Glomerular endothelial cell (primary cell): ENCODE results near the gene BTBD9. TPM values are rescaled to one million over a fixed set of nuclear protein-coding genes. Genes with fewer than 3 reads are reported as not detected.
A peak's percentile ranks its signal among the peaks of the same experiment; 100 is the strongest.

ENCODE experiments used
- DNase-seq: peaks from one replicate; pipeline ENCODE4 v3.0.0-alpha.2; 2011; ENCODE audit warnings: low read depth, low spot score; ENCODE audit errors: extremely low read depth
- total RNA-seq: library from RNA; depleted of rRNA; stranded (reverse); fragments of >200 nt; gene quantifications from 2 replicates; pipeline ENCODE4 v1.2.3, GENCODE V29; 2015

The BTBD9 gene
- total RNA-seq, 1 donor from 2014 or later: 13.2 TPM

GRCh38 chr6:38603496-38603895, 36.2 kb downstream of the BTBD9 start:
- no peak for DNase-seq

GRCh38 chr6:38599966-38600550, 39.7 kb downstream of the BTBD9 start:
- DNase-seq: no peak

- DNase-seq: no peak
These were observed 40.5 kb downstream of the BTBD9 start for GRCh38 chr6:38599261-38599660.

- no peak for DNase-seq
These were observed 45.6 kb downstream of the BTBD9 start for GRCh38 chr6:38593998-38594665.

GRCh38 chr6:38593409-38593808, 46.3 kb downstream of the BTBD9 start:
- no peak for DNase-seq

- DNase-seq: no peak
These were observed 48.3 kb downstream of the BTBD9 start for GRCh38 chr6:38591439-38591838.

GRCh38 chr6:38589367-38589720, 50.4 kb downstream of the BTBD9 start:
- DNase-seq: no peak

GRCh38 chr6:38588631-38589366, 50.9 kb downstream of the BTBD9 start:
- DNase-seq: no peak

- no peak for DNase-seq
These were observed 51.9 kb downstream of the BTBD9 start for GRCh38 chr6:38587766-38588362.

- no peak for DNase-seq
These were observed 52.7 kb downstream of the BTBD9 start for GRCh38 chr6:38586992-38587391.

- no peak for DNase-seq
These were observed 55.0 kb downstream of the BTBD9 start for GRCh38 chr6:38584731-38585130.

- DNase-seq: no peak
These were observed 56.2 kb downstream of the BTBD9 start for GRCh38 chr6:38583523-38583922.

GRCh38 chr6:38580030-38580429, 59.7 kb downstream of the BTBD9 start:
- no peak for DNase-seq

GRCh38 chr6:38579010-38579628, 60.6 kb downstream of the BTBD9 start:
- no peak for DNase-seq

- no peak for DNase-seq
These were observed 61.7 kb downstream of the BTBD9 start for GRCh38 chr6:38578075-38578474.

- no peak for DNase-seq
These were observed 62.2 kb downstream of the BTBD9 start for GRCh38 chr6:38577492-38577891.

GRCh38 chr6:38573801-38574395, 65.8 kb downstream of the BTBD9 start:
- no peak for DNase-seq

GRCh38 chr6:38572186-38572813, 67.4 kb downstream of the BTBD9 start:
- DNase-seq: peak; percentile 70

GRCh38 chr6:38571721-38572120, 68.0 kb downstream of the BTBD9 start:
- no peak for DNase-seq

- no peak for DNase-seq
These were observed 69.0 kb downstream of the BTBD9 start for GRCh38 chr6:38570750-38571149.
